Vagina (tissue), 2 donors: ENCODE measurements around the gene TM7SF2.

Source experiments
- POLR2A ChIP-seq, 2 donors: fragments of 450-650 bp; IDR thresholded peaks; one replicate each; pipeline ENCODE4 v1.6.1; 2017; ENCODE audit warnings: antibody characterized with exemption in 2 of 2, mild to moderate bottlenecking in 2 of 2, moderate library complexity in 2 of 2
- TF ChIP-seq, protein P1 (sequence below), 3 experiments: fragments of 450-650 bp in 2 of 3; fragments of 200-600 bp in 1 of 3; sonication (generic) in 1 of 3; IDR thresholded peaks; one replicate each; pipeline ENCODE4 v1.5.1; 2017 to 2019; ENCODE audit warnings: antibody characterized with exemption in 3 of 3, mild to moderate bottlenecking in 2 of 3, moderate library complexity in 2 of 3

DNA sequence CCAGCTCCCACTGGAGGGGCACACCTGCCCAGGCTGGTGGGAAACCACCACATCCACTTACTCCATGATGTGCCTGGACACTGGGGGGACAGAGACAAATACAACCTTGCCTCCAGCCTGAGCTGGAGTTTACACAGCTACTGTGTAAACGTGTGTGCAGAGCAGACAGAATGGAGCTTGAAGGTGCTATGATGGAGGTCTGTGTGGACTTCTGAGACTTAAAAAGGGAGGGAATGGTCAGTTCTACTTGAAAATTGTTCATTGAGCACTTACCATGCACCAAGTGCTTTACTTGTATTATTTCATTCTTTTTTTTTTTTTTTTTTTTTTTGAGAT is 39.1 kb upstream of the TM7SF2 start:
- TF ChIP-seq, protein P1, sequence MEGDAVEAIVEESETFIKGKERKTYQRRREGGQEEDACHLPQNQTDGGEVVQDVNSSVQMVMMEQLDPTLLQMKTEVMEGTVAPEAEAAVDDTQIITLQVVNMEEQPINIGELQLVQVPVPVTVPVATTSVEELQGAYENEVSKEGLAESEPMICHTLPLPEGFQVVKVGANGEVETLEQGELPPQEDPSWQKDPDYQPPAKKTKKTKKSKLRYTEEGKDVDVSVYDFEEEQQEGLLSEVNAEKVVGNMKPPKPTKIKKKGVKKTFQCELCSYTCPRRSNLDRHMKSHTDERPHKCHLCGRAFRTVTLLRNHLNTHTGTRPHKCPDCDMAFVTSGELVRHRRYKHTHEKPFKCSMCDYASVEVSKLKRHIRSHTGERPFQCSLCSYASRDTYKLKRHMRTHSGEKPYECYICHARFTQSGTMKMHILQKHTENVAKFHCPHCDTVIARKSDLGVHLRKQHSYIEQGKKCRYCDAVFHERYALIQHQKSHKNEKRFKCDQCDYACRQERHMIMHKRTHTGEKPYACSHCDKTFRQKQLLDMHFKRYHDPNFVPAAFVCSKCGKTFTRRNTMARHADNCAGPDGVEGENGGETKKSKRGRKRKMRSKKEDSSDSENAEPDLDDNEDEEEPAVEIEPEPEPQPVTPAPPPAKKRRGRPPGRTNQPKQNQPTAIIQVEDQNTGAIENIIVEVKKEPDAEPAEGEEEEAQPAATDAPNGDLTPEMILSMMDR (IDR thresholded peaks at IDR 0.05), result no peak
- TF ChIP-seq POLR2A (IDR thresholded peaks at IDR 0.05), result no peak
